K562 (cell line): ENCODE data around the gene RCC2. TPM values are rescaled to one million over a fixed set of nuclear protein-coding genes. Genes with fewer than 3 reads are reported as not detected.

Experiments used
- BRD9 ChIP-seq: fragments of 450-650 bp; IDR thresholded peaks from 2 replicates; pipeline ENCODE4 v1.6.1; 2018; ENCODE audit warnings: low read depth; ENCODE audit not compliant: partially characterized antibody
- CCNT2 ChIP-seq: IDR thresholded peaks from 2 replicates; pipeline ENCODE4 v1.6.1; 2011; ENCODE audit warnings: borderline replicate concordance, low read depth, mild to moderate bottlenecking, moderate library complexity, mixed read lengths, low read length; ENCODE audit not compliant: insufficient read length; ENCODE audit errors: extremely low read depth
- DPF2 ChIP-seq: fragments of 450-650 bp; IDR thresholded peaks from 2 replicates; pipeline ENCODE4 v1.6.1; 2016
- ELF4 ChIP-seq: fragments of 450-650 bp; formaldehyde crosslinking; IDR thresholded peaks from 2 replicates; pipeline ENCODE4 v1.4.0; 2022; ENCODE audit warnings: missing genetic modification characterization
- HMG20B ChIP-seq: fragments of 250-450 bp; sonication (Bioruptor Pico); IDR thresholded peaks from 2 replicates; pipeline ENCODE4 v1.5.0; 2021; ENCODE audit warnings: mild to moderate bottlenecking
- IRF1 ChIP-seq: sonication (generic); formaldehyde crosslinking; IDR thresholded peaks from 2 replicates; pipeline ENCODE4 v1.8.0; 2022; ENCODE audit warnings: missing genetic modification reagents, mild to moderate bottlenecking, borderline replicate concordance
- KLF10 ChIP-seq: fragments of 250-450 bp; sonication (Bioruptor Pico); IDR thresholded peaks from 2 replicates; pipeline ENCODE4 v1.6.1; 2021; ENCODE audit warnings: matching md5 sums
- MBD1 ChIP-seq: fragments of 250-450 bp; sonication (Bioruptor Pico); IDR thresholded peaks from 2 replicates; pipeline ENCODE4 v1.8.0; 2022; ENCODE audit warnings: inconsistent platforms
- MBD2 ChIP-seq: sonication (generic); IDR thresholded peaks from 2 replicates; pipeline ENCODE4 v1.6.1; 2016; ENCODE audit warnings: low read depth, borderline replicate concordance
- MYNN ChIP-seq, 2 experiments: sonication (generic); formaldehyde crosslinking in 1 of 2; IDR thresholded peaks; 2 replicates each; pipeline versions ENCODE4 v1.5.0 to v1.6.1; 2016 to 2020; ENCODE audit warnings: antibody characterized with exemption in 1 of 2, missing genetic modification reagents in 1 of 2
- NKRF ChIP-seq: fragments of 450-650 bp; IDR thresholded peaks from 2 replicates; pipeline ENCODE4 v1.6.1; 2016; ENCODE audit warnings: borderline replicate concordance
- PHF8 ChIP-seq: fragments of 200-600 bp; sonication (generic); IDR thresholded peaks from 2 replicates; pipeline ENCODE4 v1.6.1; 2012; ENCODE audit warnings: mixed run types, mild to moderate bottlenecking, inconsistent platforms, low read length, moderate library complexity, borderline replicate concordance
- PHTF2 ChIP-seq: fragments of 250-450 bp; sonication (Bioruptor Pico); IDR thresholded peaks from 2 replicates; pipeline ENCODE4 v1.5.0; 2021; ENCODE audit warnings: mild to moderate bottlenecking
- POLR2AphosphoS2 ChIP-seq: IDR thresholded peaks from 2 replicates; pipeline ENCODE4 v1.6.1; 2012; ENCODE audit warnings: low read length, improper control_type of control experiment
- SMAD3 ChIP-seq: fragments of 450-650 bp; formaldehyde crosslinking; conservative IDR thresholded peaks from 2 replicates; pipeline ENCODE4 v1.4.0; 2020; ENCODE audit warnings: mild to moderate bottlenecking
- THRB ChIP-seq: fragments of 450-650 bp; formaldehyde crosslinking; conservative IDR thresholded peaks from 2 replicates; pipeline ENCODE4 v1.4.0; 2022; ENCODE audit warnings: mild to moderate bottlenecking, missing genetic modification characterization
- ZBTB26 ChIP-seq: fragments of 450-650 bp; formaldehyde crosslinking; IDR thresholded peaks from 2 replicates; pipeline ENCODE4 v1.4.0; 2022; ENCODE audit warnings: missing genetic modification characterization
- ZFP30 ChIP-seq: fragments of 250-450 bp; sonication (Bioruptor Pico); IDR thresholded peaks from 2 replicates; pipeline ENCODE4 v1.8.0; 2022; ENCODE audit warnings: moderate library complexity, mild to moderate bottlenecking, inconsistent platforms, borderline replicate concordance
- ZFP36 ChIP-seq: fragments of 150-350 bp; IDR thresholded peaks from 2 replicates; pipeline ENCODE4 v1.6.1; 2018; ENCODE audit warnings: low read length, low read depth; ENCODE audit not compliant: partially characterized antibody
- ZKSCAN8 ChIP-seq: fragments of 200-800 bp; sonication (Bioruptor generic); IDR thresholded peaks from 2 replicates; pipeline ENCODE4 v1.6.1; 2016; ENCODE audit warnings: missing genetic modification characterization, missing compliant biosample characterization
- ZNF146 ChIP-seq: IDR thresholded peaks from one replicate; pipeline ENCODE4 v1.6.1; 2018; ENCODE audit warnings: missing compliant biosample characterization; ENCODE audit not compliant: unreplicated experiment
- ZNF232 ChIP-seq: sonication (generic); formaldehyde crosslinking; IDR thresholded peaks from 2 replicates; pipeline ENCODE4 v1.8.0; 2022; ENCODE audit warnings: mild to moderate bottlenecking, missing genetic modification reagents
- polyA plus RNA-seq, 8 experiments: library from polyadenylated mRNA; depleted of rRNA in 4 of 8; stranded (reverse) in 5 of 8; unstranded in 3 of 8; fragments of >200 nt; fragmentation: Nextera tagmentation in 2 of 8; fragmentation: Illumina TruSeq in 1 of 8; extraction: Ambion mirVana in 2 of 8; extraction: Trizol in 1 of 8; gene quantifications; 2 replicates each; pipeline versions ENCODE4 v1.2.1 to v1.2.3, GENCODE V29; 2011 to 2014; ENCODE audit warnings: inconsistent platforms in 1 of 8, missing spikeins in 1 of 8
- total RNA-seq, 7 experiments: library from RNA; depleted of rRNA in 6 of 7; stranded (reverse); fragments of >200 nt in 6 of 7; fragmentation: Illumina TruSeq in 2 of 7; extraction: Trizol in 2 of 7; gene quantifications; 2 replicates each; pipeline versions ENCODE4 v1.2.1 to v1.2.3, GENCODE V29; 2011 to 2021; ENCODE audit warnings: low replicate concordance in 1 of 7

The RCC2 gene
- total and polyA plus RNA-seq, 9 of the 15 experiments (the other 6 are each of a cell fraction or from before 2014, with no cell fraction given): 31.8 to 292 (median 116) TPM

- TF ChIP-seq CCNT2 (no peak), ZBTB26 (peak; percentile 93; the same call in 1 of the 2 replicates), MBD1 (CRISPR knock-in tag) (peak; percentile 97; the same call in 1 of the 2 replicates), PHF8 (no peak), SMAD3 (peak; percentile 99), POLR2AphosphoS2 (no peak), BRD9 (no peak), ZNF146 (no peak), ELF4 (CRISPR knock-in tag) (peak; percentile 100), HMG20B (CRISPR knock-in tag) (no peak), MYNN (IDR thresholded peaks at IDR 0.05) (no peak), MYNN (CRISPR knock-in tag; IDR thresholded peaks at IDR 0.05) (no peak), ZFP30 (CRISPR knock-in tag) (peak; percentile 76; the same call in 1 of the 2 replicates), ZKSCAN8 (peak; percentile 99), ZNF232 (CRISPR knock-in tag) (no peak), NKRF (no peak), THRB (CRISPR knock-in tag) (peak; percentile 99), DPF2 (peak; percentile 91), MBD2 (peak; percentile 28; the same call in 1 of the 2 replicates), PHTF2 (CRISPR knock-in tag) (no peak), KLF10 (CRISPR knock-in tag) (peak; percentile 88), IRF1 (no peak), ZFP36 (no peak)
Measured at GRCh38 chr1:17360272-17360956, 79.1 kb downstream of the RCC2 start (continued).
